Measurements from ENCODE around the gene EGLN1.
"Not testable (repeated sequence)": the region's sequence is repeated elsewhere in the genome, so short reads cannot be mapped to it uniquely, and the experiment has no call there.

DNA sequence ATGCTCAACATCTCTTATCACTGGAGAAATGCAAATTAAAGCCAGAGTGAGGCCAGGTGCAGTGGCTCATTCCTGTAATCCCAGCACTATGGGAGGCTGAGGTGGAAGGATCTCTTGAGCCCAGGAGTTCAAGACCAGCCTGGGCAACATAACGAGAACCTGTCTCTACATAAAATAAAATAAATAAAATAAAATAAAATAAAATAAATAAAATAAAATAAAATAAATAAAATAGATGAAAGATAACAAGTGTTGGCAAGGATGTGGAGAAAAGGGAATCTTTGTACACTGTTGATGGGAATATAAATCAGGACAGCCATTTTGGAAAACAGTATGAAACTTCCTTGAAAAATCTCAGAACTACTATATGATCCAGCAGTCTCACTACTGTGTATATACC lies 37.4 kb upstream of the EGLN1 start:
- not testable (repeated sequence) for TF ChIP-seq RCOR1 (IDR thresholded peaks at IDR 0.05; ENCODE audit: low read depth, low read length); RAD21 (conservative IDR thresholded peaks at IDR 0.05 in 1 of 2, IDR thresholded peaks at IDR 0.05 in 1 of 2); PHF8 (IDR thresholded peaks at IDR 0.05; ENCODE audit: borderline replicate concordance, low read depth); POLR2AphosphoS2 (conservative IDR thresholded peaks at IDR 0.05; ENCODE audit: low read length); JUN (IDR thresholded peaks at IDR 0.05)
- TF ChIP-seq, protein P1, sequence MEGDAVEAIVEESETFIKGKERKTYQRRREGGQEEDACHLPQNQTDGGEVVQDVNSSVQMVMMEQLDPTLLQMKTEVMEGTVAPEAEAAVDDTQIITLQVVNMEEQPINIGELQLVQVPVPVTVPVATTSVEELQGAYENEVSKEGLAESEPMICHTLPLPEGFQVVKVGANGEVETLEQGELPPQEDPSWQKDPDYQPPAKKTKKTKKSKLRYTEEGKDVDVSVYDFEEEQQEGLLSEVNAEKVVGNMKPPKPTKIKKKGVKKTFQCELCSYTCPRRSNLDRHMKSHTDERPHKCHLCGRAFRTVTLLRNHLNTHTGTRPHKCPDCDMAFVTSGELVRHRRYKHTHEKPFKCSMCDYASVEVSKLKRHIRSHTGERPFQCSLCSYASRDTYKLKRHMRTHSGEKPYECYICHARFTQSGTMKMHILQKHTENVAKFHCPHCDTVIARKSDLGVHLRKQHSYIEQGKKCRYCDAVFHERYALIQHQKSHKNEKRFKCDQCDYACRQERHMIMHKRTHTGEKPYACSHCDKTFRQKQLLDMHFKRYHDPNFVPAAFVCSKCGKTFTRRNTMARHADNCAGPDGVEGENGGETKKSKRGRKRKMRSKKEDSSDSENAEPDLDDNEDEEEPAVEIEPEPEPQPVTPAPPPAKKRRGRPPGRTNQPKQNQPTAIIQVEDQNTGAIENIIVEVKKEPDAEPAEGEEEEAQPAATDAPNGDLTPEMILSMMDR (IDR thresholded peaks at IDR 0.05), result not testable (repeated sequence)

Measured in A549 (cell line).